GM12891 (cell line): ENCODE measurements around the gene POC5.

Source experiments
- POLR2A ChIP-seq: IDR thresholded peaks from 2 replicates; pipeline ENCODE4 v1.6.1; 2011; ENCODE audit warnings: low read depth, low read length, control low read depth
- POLR2AphosphoS5 ChIP-seq: IDR thresholded peaks from 2 replicates; pipeline ENCODE4 v1.6.1; 2011; ENCODE audit warnings: low read depth, low read length, control low read depth
- SPI1 ChIP-seq: IDR thresholded peaks from 2 replicates; pipeline ENCODE4 v1.6.1; 2011; ENCODE audit warnings: low read depth, low read length, control low read depth
- TAF1 ChIP-seq: IDR thresholded peaks from 2 replicates; pipeline ENCODE4 v1.6.1; 2011; ENCODE audit warnings: low read depth, low read length, control low read depth

- TF ChIP-seq POLR2A: no peak
- no peak for TF ChIP-seq POLR2AphosphoS5
- TF ChIP-seq TAF1: no peak
- TF ChIP-seq SPI1: no peak
Measured at GRCh38 chr5:75736273-75736672, 19.0 kb upstream of the POC5 start.
